ENCODE results near the gene CAND2.

CAND2 gene

GRCh38 chr3:12759097-12759679 is 37.3 kb upstream of the CAND2 start, which contains the start of gene TMEM40:
TMEM40 (minus strand) TSS chr3:12759259; CDS start chr3:12749832, 9,427 bp downstream.
- TF ChIP-seq, protein P1, sequence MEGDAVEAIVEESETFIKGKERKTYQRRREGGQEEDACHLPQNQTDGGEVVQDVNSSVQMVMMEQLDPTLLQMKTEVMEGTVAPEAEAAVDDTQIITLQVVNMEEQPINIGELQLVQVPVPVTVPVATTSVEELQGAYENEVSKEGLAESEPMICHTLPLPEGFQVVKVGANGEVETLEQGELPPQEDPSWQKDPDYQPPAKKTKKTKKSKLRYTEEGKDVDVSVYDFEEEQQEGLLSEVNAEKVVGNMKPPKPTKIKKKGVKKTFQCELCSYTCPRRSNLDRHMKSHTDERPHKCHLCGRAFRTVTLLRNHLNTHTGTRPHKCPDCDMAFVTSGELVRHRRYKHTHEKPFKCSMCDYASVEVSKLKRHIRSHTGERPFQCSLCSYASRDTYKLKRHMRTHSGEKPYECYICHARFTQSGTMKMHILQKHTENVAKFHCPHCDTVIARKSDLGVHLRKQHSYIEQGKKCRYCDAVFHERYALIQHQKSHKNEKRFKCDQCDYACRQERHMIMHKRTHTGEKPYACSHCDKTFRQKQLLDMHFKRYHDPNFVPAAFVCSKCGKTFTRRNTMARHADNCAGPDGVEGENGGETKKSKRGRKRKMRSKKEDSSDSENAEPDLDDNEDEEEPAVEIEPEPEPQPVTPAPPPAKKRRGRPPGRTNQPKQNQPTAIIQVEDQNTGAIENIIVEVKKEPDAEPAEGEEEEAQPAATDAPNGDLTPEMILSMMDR (IDR thresholded peaks at IDR 0.05; ENCODE audit: borderline replicate concordance, insufficient read depth, low read depth, low read length): no peak
- H3K4me3 ChIP-seq (ENCODE audit: low read depth, low read length): no peak within 1 kb of the TSS

DNA sequence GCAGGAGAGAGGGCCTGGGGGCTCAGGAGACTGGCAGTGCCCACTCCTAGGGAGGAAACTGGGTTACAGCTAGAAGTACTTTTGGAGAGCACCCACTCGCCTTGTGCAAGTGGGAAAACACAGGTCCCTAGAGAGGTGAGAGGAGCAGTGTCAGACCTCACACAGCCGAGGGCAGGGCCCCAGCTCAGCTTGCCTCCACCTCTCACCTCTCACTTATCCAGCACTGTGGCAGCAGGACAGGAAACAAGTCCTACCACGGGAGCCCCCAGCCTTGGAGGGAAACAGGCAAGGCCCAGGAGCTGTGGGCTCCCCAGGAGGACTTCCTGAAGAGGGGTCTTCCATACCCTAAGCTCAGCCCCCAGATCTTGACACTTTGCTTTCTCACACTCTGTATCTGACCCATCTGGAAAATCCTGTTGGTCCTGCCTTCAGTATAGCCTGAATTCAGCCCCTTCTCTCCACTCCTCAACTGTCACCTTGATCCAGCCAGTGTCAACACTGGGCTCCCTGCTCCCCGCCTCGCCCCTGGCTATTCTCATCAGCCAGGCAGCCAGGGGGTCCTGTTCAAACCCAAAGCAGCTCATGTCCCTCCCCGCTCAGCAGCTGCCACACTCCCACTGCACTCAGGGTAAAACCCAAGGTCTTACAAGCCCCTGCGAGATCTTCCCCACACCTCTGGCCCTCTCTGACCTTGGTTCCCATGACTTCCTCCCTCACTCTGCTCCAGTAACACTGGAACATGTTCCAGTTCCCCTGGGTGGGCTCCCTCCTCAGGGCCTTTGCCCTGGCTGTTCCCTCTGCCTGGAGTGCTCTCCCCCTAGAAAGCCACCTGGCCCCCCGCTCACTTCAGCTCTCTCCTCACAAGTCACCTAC is 36.6 kb upstream of the CAND2 start:
- TF ChIP-seq, protein P1 (IDR thresholded peaks at IDR 0.05; ENCODE audit: borderline replicate concordance, insufficient read depth, low read depth, low read length): no peak

GRCh38 chr3:12764171-12764776 is 32.2 kb upstream of the CAND2 start:
- TF ChIP-seq, protein P1 (IDR thresholded peaks at IDR 0.05; ENCODE audit: borderline replicate concordance, insufficient read depth, low read depth, low read length): no peak
- no peak overlapping the region for H3K4me3 ChIP-seq (ENCODE audit: low read depth, low read length)

More for the DNA sequence above, 36.6 kb upstream of the CAND2 start:
- H3K4me3 ChIP-seq (ENCODE audit: low read depth, low read length): no peak overlapping the region

GRCh38 chr3:12766541-12766940 is 29.9 kb upstream of the CAND2 start:
- TF ChIP-seq, protein P1 (IDR thresholded peaks at IDR 0.05; ENCODE audit: borderline replicate concordance, insufficient read depth, low read depth, low read length): no peak
- no peak overlapping the region for H3K4me3 ChIP-seq (ENCODE audit: low read depth, low read length)

GRCh38 chr3:12768579-12769527 is 27.6 kb upstream of the CAND2 start:
- TF ChIP-seq, protein P1 (IDR thresholded peaks at IDR 0.05; ENCODE audit: borderline replicate concordance, insufficient read depth, low read depth, low read length): no peak
- no peak overlapping the region for H3K4me3 ChIP-seq (ENCODE audit: low read depth, low read length)

- no peak overlapping the region for H3K4me3 ChIP-seq (ENCODE audit: low read depth, low read length)
- TF ChIP-seq, protein P1 (IDR thresholded peaks at IDR 0.05; ENCODE audit: borderline replicate concordance, insufficient read depth, low read depth, low read length): no peak
These were observed 26.7 kb upstream of the CAND2 start for GRCh38 chr3:12769761-12770160.
